Right renal cortex interstitium (tissue), 3 donors: ENCODE data around the gene SLC9A8. TPM values are rescaled to one million over a fixed set of nuclear protein-coding genes. Genes with fewer than 3 reads are reported as not detected.
"Not testable (repeated sequence)": the region's sequence is repeated elsewhere in the genome, so short reads cannot be mapped to it uniquely, and the experiment has no call there.

Experiments used
- DNase-seq, 3 donors: peaks; one replicate each; pipeline ENCODE4 v3.0.0-alpha.2; 2013; ENCODE audit warnings: low read depth in 3 of 3, low spot score in 2 of 3
- polyA plus RNA-seq, 3 donors: library from polyadenylated mRNA; unstranded; fragments of 120-200 nt; gene quantifications; one replicate each; pipeline ENCODE4 v1.2.1, GENCODE V29; 2013; ENCODE audit not compliant: insufficient read length in 3 of 3

Gene SLC9A8
- polyA plus RNA-seq, 3 donors = 8.0 to 8.1 (median 8.0) TPM

GRCh38 chr20:49786668-49787370 is 25.8 kb upstream of the SLC9A8 start:
- no peak for DNase-seq

- no peak for DNase-seq
Measured at GRCh38 chr20:49787371-49788357, 25.0 kb upstream of the SLC9A8 start.

- no peak for DNase-seq
Measured at GRCh38 chr20:49790077-49790798, 22.4 kb upstream of the SLC9A8 start.

- DNase-seq = no peak
Measured at GRCh38 chr20:49791165-49791564, 21.5 kb upstream of the SLC9A8 start.

GRCh38 chr20:49792006-49792405 is 20.6 kb upstream of the SLC9A8 start:
- DNase-seq = no peak

- DNase-seq = no peak
Measured at GRCh38 chr20:49792611-49793010, 20.0 kb upstream of the SLC9A8 start.

GRCh38 chr20:49794336-49795134 is 18.1 kb upstream of the SLC9A8 start:
- no peak for DNase-seq

GRCh38 chr20:49795135-49795424 is 17.5 kb upstream of the SLC9A8 start:
- no peak for DNase-seq

- no peak for DNase-seq
Measured at GRCh38 chr20:49796600-49797343, 15.9 kb upstream of the SLC9A8 start.

GRCh38 chr20:49797344-49797615 is 15.3 kb upstream of the SLC9A8 start:
- DNase-seq = no peak

- no peak for DNase-seq
Measured at GRCh38 chr20:49798718-49799117, 13.9 kb upstream of the SLC9A8 start.

- no peak for DNase-seq
Measured at GRCh38 chr20:49799698-49800097, 12.9 kb upstream of the SLC9A8 start.

GRCh38 chr20:49803418-49803817 is 9.2 kb upstream of the SLC9A8 start:
- DNase-seq = no peak

- DNase-seq = no peak
Measured at GRCh38 chr20:49804364-49804763, 8.3 kb upstream of the SLC9A8 start.

- not testable (repeated sequence) for DNase-seq
Measured at GRCh38 chr20:49805224-49805876, 7.3 kb upstream of the SLC9A8 start.

- no peak for DNase-seq
Measured at GRCh38 chr20:49808753-49809152, 3.9 kb upstream of the SLC9A8 start.

GRCh38 chr20:49809803-49810359 is 2.7 kb upstream of the SLC9A8 start:
- DNase-seq = no peak

GRCh38 chr20:49810491-49811190 is 2.0 kb upstream of the SLC9A8 start:
- no peak for DNase-seq
